Calu3 (cell line): Measurements from ENCODE around the gene TBC1D21. TPM values are rescaled to one million over a fixed set of nuclear protein-coding genes. Genes with fewer than 3 reads are reported as not detected.

Experiments
- BruUV-seq: library from RNA; stranded (reverse); fragments of 400-500 nt; replicated peaks from 2 replicates; lab custom pipeline; 2021; lab: Mats Ljungman, UMichigan
- CTCF ChIA-PET: fragments of 300-600 bp; sonication (Branson Sonifier 250); formaldehyde crosslinking; loops from one replicate; lab custom pipeline; 2022; ENCODE audit warnings: antibody characterized with exemption; lab: Charles Lee
- DNase-seq: peaks from one replicate; pipeline ENCODE4 v3.0.0; 2022
- H3K27ac Mint-ChIP-seq: one replicate; pipeline ENCODE4 v1.8.0; 2022; ENCODE audit warnings: mixed read lengths; ENCODE audit not compliant: unreplicated experiment
- H3K27me3 Mint-ChIP-seq: one replicate; pipeline ENCODE4 v1.8.0; 2022; ENCODE audit warnings: mixed read lengths; ENCODE audit not compliant: unreplicated experiment
- H3K36me3 Mint-ChIP-seq: one replicate; pipeline ENCODE4 v1.8.0; 2022; ENCODE audit warnings: mild to moderate bottlenecking, moderate library complexity, mixed read lengths; ENCODE audit not compliant: insufficient read depth, unreplicated experiment
- H3K4me1 Mint-ChIP-seq: one replicate; pipeline ENCODE4 v1.8.0; 2022; ENCODE audit warnings: mild to moderate bottlenecking, low read depth, mixed read lengths; ENCODE audit not compliant: unreplicated experiment
- H3K4me3 Mint-ChIP-seq: one replicate; pipeline ENCODE4 v1.8.0; 2022; ENCODE audit warnings: mild to moderate bottlenecking, low read depth, moderate library complexity, mixed read lengths; ENCODE audit not compliant: unreplicated experiment
- H3K9me3 Mint-ChIP-seq: one replicate; pipeline ENCODE4 v1.8.0; 2022; ENCODE audit warnings: low read depth, mixed read lengths; ENCODE audit not compliant: unreplicated experiment
- CTCF ChIP-seq: fragments of 200-600 bp; IDR thresholded peaks from one replicate; pipeline ENCODE4 v1.8.0; 2022; ENCODE audit warnings: antibody characterized with exemption; ENCODE audit not compliant: unreplicated experiment
- intact Hi-C: fragments of 100-400 bp; cut with micrococcal nuclease; formaldehyde crosslinking; loops from one replicate; pipeline ENCODE4 v1.10.0; 2022; ENCODE audit not compliant: unreplicated experiment
- total RNA-seq: library from RNA; stranded (reverse); gene quantifications from 2 replicates; pipeline ENCODE4 v1.2.3, GENCODE V29; 2022

TBC1D21 gene
- total RNA-seq, 1 experiment from 2014 or later: not detected

GRCh38 chr15:73934281-73934680 lies 60.9 kb downstream of the TBC1D21 start:
- Mint-ChIP-seq H3K36me3 (no peaks in the 10 kb centered on the region), H3K4me3 (no peak overlapping the region), H3K9me3 (no peaks in the 10 kb centered on the region), H3K27ac (no peak overlapping the region), H3K4me1 (no peaks in the 10 kb centered on the region), H3K27me3 (peaks cover 28% of the 10 kb centered on the region)
- no peak for TF ChIP-seq CTCF
- intact Hi-C loops: no loop called here
- DNase-seq: no peak
- no TSS peak for BruUV-seq
- CTCF ChIA-PET: no interaction called here

- Mint-ChIP-seq H3K9me3 (no peaks in the 10 kb centered on the region), H3K4me1 (peaks cover 6% of the 10 kb centered on the region), H3K36me3 (no peaks in the 10 kb centered on the region), H3K4me3 (no peak overlapping the region), H3K27me3 (peaks cover 17% of the 10 kb centered on the region), H3K27ac (no peak overlapping the region)
- CTCF ChIA-PET: interaction anchor here (0.6 to 2.0 kb wide), 5 partner anchors 8 to 573 kb away, joined by 3 to 6 read pairs (median 3); no protein-coding TSS in a partner anchor
- intact Hi-C loops: no loop called here
- DNase-seq: no peak
- no TSS peak for BruUV-seq
- TF ChIP-seq CTCF: no peak
These were observed 62.2 kb downstream of the TBC1D21 start for GRCh38 chr15:73935547-73935946.

- Mint-ChIP-seq H3K27me3 (peaks cover 11% of the 10 kb centered on the region), H3K4me3 (no peak overlapping the region), H3K27ac (no peak overlapping the region), H3K4me1 (peaks cover 6% of the 10 kb centered on the region), H3K36me3 (no peaks in the 10 kb centered on the region), H3K9me3 (no peaks in the 10 kb centered on the region)
- no TSS peak for BruUV-seq
- no peak for DNase-seq
- intact Hi-C loops: no loop called here
- no peak for TF ChIP-seq CTCF
- CTCF ChIA-PET: interaction anchor here (0.6 to 2.0 kb wide), 5 partner anchors 8 to 572 kb away, joined by 3 to 6 read pairs (median 3); no protein-coding TSS in a partner anchor
These were observed 62.8 kb downstream of the TBC1D21 start for GRCh38 chr15:73936181-73936580.

DNA sequence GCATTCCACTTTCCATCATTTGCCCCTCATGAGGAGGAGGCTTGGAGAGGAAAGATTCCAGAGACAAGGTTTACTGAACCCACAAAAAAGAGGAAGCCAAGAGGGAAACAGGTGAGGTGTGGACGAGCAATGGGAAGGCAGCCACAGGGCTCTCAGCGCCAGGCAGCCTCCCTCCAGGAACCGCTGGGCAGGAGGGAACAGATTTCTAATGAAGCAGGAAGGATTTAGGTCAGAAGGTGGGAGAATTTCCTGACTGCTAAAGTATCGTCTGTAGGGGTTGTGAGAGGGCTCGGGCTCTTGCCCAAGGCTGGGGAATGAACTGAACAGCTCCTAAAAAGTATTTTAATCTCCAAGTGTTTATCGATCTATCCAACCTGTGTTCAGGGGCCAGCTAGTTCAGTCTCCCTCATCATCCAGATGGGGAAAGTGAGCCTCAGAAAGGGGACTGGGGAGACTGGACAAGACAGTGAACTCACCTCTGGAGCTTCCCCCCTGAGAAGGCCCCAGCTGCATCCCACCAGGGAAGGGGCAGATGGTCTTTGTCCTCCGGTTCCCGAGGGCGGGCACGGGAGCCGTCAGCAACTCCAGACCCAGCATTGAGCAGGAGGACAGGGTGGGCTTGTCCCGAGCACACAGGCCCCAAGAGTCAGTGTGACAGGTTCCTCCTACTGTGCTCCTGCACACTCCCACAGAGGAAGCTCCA lies 63.4 kb downstream of the TBC1D21 start:
- Mint-ChIP-seq H3K36me3 (no peaks in the 10 kb centered on the region), H3K4me1 (peaks cover 11% of the 10 kb centered on the region), H3K27ac (no peak overlapping the region), H3K9me3 (no peaks in the 10 kb centered on the region), H3K4me3 (no peak overlapping the region), H3K27me3 (peaks cover 5% of the 10 kb centered on the region)
- intact Hi-C loops: no loop called here
- BruUV-seq: no TSS peak
- TF ChIP-seq CTCF: no peak
- CTCF ChIA-PET: interaction anchor here (1.0 to 2.0 kb wide), 3 partner anchors 9 to 21 kb away, joined by 3 to 6 read pairs (median 4); no protein-coding TSS in a partner anchor
- DNase-seq: no peak
